HG02870 (cell line): ENCODE data around the gene YARS2.

ENCODE experiments used
- ATAC-seq: cut with Tn5 transposase; IDR thresholded peaks from one replicate; pipeline ENCODE4 v1.9.1; 2021; ENCODE audit warnings: mild to moderate bottlenecking, moderate library complexity; ENCODE audit not compliant: unreplicated experiment

The YARS2 gene

DNA sequence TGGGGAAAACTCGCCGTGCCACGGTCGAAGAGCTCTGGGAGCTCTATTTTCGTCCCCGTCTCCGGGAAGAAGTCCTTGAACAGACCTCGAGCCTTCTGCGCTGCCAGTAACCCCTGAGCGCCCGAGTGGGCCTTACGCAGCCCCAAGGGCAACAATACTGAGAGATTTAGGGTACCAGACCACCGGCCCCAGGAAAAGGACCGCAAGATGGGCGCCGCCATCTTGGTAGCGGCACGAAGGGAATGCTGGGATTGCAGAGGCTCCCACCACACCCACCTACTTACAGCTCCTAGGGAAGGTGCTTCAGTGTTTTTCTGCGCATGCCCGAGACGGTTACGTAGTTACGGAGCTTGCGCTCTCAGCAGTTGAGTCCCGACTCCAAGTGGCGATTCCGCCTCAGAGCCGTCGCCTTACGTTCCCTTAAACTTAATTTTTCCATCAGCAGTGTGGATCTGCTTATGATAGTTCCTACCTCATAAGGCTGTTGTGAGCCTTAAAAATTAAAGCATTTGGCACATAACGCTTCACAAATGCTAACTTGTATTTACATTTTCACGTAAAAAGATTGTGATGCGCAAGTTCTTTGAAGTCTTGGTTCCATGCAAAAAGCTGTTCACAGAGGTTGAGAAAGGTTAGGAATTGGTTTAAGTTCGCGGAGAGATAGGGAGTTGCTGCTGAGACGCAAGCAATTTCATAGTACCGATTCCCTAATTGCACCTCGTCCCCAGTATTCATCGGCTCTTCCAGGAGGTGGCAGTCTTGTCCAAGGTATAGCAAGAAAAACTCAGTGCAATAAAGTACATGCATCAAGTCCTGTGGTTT lies at the start of gene YARS2:
YARS2 (minus strand) TSS at position 244 of the 822 bp plus-strand sequence; CDS start at position 221, 23 bp downstream.
- ATAC-seq: peak; percentile 86

DNA sequence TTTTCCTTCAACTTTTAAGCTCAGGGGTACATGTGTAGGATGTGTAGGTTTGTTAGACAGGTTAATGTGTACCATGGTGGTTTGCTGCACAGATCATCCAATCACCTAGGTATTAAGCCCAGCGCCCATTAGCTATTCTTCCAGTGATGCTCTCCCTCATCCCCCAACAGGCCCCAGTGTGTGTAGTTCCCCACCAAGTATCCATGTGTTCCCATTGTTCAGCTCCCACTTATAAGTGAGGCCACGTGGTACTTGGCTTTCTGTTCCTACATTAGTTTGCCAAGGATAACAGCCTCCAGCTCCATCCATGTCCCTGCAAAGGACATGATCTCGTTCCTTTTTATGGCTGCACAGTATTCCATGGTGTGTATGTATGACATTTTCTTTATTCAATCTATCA lies 48.6 kb upstream of the YARS2 start:
- ATAC-seq: no peak

DNA sequence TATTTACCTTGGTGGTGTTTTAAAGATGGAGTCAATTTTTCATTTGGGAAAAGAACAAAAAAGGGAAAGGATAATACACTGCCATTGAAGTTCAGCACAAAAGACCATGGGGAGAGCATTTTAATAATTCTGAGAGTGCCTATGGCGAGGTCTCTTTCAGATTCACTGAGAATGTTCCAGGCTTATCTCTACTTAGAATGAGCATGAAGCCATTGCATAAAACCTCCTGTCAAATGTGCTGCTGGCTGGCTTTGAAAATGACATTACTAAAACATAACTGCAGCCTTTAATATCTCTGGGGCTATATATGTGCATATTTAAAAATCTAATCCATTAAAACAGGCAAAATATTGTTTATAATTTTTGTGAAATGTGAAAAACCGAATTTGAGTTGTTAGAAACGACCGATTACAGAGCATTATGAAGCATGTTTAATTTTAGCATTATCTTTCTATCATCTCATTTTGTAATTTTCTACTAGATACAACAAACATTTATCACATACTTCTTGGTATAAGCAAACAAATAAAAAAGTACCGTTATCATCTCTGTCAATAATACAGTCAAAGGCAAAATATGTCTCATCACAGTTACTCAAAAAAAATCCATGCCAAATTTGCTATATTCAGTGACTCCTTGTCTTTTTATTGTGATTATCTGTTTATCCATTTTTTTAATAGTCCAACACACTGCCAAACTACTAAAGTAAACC lies 45.7 kb upstream of the YARS2 start:
- ATAC-seq: no peak

DNA sequence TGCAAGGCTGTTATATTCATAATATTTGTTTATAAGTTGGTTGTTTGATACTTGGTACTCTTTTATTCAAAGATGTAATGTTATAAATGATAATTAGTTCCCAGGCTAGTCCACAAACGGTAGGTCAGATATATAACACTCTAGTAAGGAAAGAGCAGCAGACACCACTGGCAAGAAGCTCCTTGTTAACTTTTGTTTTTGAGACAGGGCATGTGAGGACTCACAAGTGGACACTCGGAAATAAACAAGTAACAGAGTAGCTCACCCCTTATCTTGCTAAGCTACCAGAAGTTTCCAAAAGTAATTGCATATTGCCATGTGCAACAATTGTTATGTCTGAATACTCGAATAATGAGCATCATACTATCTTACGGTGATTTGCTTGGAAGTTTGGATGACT lies 38.6 kb upstream of the YARS2 start:
- ATAC-seq: no peak

DNA sequence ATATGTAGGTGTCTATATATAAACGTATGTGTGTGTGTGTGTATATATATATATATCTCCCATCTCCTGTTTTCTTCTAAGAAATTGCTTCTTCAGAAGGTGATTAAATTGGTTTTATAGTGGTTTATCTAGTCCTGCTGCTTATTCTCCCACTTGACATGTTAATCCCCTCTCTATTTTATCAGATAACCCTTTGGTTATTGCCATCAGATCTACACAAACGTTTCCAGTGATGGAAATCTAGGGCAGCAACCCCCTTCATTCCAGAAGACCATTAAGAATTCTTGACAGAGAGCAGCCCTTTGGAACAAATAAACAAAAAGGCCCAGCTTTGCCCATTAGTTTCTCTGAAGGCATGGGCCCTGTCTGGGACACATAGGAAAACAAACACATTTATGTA lies 34.2 kb upstream of the YARS2 start:
- no peak for ATAC-seq

DNA sequence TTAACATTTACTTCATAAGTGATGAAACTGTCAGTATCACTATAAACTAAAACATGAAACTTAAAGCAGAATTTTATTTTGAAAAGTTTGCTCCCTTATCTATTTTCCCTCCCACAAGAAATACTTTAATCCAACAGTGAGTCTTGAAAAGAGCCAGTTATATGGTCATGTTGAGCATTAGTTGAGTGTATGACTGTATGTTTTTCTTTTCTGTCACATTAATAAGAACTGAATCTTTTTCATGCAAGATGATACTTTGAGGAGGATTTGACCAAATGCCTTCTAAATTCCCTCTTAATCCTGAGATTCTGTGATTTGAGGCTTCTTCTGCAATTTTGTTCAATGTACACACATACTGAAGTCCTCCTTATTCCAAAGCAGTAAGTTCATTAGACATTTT lies 33.7 kb upstream of the YARS2 start:
- ATAC-seq: no peak

DNA sequence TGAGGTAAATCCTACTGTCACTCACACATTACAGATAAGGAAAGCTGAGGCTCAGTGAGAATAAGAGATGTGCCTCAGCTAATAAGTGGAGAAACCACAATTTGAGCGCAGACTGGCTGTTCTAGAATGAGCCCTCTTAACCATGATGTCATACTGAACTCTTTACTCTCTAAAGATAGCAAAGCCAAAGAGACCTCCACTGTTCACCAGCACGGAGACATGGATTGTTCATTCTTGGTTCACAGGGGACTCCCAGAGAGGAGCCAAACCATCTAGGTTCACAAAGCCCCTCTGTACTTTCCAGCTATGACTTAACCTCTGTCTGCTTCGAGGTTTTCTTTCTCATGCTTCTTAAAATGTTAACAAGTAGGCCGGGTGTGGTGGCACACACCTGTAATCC lies 32.7 kb upstream of the YARS2 start:
- ATAC-seq: no peak

DNA sequence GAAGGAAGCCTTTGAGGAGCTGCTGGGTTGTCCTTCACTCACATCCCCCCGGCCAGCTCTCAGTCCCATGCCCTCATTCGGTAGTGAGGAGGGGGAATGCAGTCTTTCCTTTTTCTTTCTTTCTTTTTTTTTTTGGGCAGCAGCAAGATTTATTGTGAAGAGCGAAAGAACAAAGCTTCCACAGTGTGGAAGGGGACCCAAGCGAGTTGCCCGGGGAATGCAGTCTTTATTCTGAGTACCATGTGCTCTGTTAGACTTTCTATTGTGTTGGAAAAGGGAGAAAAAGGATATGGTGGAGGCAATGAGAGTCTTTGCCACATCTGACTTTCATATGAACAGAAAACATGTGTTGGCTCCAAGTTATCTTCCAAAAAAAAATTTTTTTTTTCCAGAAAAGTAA lies 29.9 kb upstream of the YARS2 start:
- no peak for ATAC-seq

DNA sequence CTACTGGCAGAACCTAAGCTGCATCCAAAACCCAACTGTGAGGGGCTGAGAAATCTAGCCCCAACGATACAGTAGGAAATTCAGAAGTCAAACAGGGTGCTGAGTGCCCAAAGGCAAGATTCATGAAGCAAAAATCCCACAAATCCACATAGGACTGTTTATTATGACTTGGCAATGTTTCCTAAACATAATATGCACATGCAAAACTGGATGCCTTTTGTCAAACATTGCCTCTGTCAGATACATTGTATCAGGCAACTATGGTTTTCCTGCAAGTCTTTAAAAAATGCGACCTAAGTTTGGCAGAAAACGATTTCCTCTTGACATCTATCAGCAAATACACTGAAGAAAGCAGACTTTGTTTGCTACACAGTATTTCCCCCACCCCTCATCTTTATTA lies 27.3 kb upstream of the YARS2 start:
- no peak for ATAC-seq

DNA sequence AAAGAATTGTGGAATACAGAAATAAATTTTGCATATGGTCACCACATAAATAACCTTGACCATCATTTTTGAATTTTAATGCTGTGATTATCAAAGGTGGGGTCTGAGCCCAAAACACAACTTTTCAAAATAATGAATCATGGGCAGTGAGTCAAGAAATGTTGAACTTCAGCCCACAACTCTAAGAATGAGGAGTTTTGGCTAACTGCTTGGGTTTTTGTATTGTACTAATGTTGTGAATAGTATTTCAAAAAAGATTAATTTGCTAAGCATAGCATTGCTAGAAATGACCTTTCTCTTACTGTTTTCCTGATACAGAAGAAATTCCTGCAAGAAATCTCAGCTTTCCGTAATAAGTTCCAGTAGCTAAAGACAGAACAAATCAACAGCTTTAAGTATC lies 24.4 kb upstream of the YARS2 start:
- no peak for ATAC-seq

DNA sequence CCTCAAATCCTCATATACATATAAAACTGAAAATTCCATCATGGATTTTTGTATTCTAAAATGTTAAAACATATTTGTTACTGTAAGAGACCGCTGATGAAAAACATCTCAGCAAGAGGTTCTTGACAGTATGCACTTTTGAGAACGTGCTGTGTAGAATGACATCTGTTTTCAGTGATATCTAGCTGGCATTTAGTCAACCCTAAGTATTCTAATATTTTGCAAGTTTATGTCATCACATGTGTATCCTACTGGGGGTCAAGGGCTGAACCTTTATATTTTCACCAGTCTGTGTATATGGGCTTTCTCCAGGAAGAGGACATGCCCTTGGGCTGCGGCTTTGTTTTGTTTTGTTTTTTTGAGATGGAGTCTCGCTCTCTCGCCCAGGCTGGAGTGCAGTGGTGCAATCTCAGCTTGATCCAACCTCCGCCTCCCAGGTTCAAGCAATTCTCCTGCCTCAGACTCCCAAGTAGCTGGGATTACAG lies 22.0 kb upstream of the YARS2 start:
- no peak for ATAC-seq

DNA sequence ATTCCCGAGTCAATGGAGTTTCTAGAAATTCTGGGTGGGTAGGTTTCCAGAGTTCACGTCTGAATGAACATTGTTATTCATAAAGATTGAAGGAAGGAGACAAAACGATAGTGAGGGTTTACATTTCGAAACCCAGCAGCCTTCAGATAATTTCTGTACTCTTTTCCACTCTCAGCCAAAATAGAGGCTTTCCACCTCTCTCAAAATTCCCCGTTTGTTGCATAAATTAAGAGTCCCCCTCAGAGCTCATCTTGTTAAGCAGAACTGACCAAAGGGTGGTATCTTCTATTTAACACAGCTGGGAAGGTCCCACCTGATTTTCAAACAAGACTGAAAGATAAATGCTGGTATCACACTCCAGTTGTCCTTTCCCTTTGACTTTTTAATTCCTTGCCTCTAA lies 21.5 kb upstream of the YARS2 start:
- ATAC-seq: peak; percentile 78

DNA sequence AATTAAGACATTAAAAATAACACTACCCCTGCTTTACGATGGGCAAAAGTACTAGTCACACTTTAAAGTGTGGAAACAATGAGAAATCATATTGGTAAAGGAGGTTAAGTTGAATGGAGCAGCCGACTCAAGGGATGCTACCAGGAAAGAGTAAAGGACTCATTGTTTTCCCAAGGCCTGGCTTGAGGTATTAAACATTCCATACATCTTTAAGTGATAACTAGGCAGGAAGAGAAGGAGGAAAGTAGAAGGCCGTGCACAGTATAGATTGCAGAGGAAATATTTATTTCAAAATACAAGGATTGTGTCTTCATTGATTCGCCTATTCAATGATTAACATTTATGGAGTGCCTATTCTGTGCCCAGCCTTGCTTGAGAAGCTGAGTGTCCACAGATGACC lies 20.6 kb upstream of the YARS2 start:
- no peak for ATAC-seq

DNA sequence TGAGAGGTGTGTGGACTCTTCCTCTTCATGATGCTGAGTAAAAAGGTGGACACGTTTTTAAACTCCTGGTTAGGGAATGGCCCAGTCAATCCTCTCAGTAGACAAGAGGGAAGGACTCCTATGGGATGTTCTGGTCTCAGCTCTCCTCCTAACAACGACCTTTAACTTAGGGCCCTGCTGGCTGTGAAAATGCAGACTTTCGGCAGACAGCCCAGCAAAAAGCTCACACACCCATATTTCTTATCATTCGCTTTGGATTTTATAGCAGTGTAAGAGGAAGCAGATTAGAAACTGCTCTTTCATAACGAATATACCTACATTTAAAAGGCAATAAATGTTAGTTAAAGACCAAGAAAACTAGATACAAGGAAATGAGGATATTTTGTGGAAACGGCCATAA lies 18.0 kb upstream of the YARS2 start:
- no peak for ATAC-seq

DNA sequence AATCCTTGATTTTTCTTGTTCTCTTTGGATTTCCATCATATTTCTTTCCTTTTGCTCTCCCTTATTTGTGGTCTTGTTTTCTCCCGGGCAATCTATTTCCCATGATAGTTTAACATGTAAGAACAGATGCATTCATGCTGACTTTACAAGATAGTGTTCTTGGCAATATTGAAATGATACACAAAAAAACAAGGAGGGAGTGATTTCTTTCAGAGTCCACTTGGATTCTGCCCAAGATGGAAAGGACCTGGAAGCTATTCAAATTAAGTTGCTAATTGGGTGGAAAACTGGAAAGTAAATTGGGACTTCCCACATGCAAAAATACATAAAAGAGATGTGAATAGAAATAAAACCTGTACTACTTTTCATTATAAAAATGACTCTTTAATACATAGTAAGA lies 14.4 kb upstream of the YARS2 start:
- no peak for ATAC-seq

DNA sequence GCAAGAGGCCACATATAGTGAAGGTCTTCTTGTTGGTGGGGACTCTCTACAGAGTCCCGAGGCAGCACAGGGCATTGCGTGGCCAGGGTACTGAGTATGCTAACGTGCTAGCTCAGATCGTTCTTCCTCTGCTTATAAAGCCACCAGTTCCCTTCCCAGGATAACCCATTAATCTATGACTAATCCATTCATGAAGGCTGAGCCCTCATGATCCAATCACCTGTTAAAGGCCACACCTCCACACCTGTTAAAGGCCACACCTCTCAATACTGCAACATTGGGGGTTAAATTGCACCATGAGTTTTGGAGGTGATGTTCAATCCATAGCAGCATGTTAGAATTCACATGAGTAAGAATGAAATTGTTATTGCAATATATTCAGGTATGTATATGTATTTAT lies 12.8 kb upstream of the YARS2 start:
- ATAC-seq: no peak

DNA sequence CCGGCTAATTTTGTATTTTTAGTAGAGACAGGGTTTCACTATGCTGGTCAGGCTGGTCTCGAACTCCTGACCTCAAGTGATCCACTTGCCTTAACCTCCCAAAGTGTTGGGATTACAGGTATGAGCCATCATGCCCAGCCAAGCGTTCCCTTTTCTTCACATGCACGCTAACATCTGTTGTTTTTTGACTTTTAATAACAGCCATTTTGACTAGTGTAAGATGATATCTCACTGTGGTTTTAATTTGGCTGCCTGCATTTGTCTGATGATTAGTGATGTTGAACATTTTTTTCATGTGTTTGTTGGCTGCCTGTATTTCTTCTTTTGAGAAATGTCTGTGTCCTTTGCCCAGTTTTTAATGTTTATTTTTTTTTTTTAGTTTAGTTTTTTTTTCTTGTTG lies 10.2 kb upstream of the YARS2 start:
- ATAC-seq: no peak

DNA sequence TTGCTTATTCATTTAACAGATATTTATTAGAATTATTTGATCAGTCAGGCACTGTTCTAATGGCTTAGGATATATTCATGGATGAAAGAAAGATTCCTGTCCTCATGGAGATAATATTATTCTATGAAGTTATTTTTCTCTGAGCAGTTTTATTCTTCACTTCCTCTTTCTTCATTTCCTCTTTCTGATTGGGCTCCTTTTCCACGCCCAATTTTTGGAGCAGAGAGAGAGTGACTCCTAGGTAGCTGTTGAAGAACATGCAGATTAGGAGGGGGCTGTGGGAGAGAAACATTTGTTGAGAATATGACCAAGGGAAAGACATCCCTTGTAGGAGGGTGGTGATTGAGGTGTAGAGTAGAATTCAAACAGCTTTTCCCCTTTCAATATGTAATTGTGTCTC lies 6.0 kb upstream of the YARS2 start:
- no peak for ATAC-seq

DNA sequence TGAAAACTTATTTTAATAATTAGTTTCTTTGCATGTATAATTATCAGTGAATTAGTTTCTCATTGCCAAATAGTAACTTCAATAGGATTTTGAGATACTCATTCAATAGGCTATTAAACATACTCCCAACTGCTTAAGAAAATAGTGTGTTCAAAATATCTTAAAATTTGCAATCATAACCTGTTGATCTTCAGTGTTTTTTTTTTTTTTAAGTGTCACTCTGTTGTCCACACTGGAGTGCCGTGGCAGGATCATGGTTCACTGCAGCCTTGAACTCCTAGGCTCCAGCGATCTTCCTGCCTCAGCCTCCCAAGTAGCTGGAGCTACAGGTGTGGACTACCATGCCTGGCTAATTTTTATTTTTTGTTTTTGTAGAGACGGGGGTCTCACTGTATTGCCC lies 1.5 kb upstream of the YARS2 start:
- ATAC-seq: no peak

DNA sequence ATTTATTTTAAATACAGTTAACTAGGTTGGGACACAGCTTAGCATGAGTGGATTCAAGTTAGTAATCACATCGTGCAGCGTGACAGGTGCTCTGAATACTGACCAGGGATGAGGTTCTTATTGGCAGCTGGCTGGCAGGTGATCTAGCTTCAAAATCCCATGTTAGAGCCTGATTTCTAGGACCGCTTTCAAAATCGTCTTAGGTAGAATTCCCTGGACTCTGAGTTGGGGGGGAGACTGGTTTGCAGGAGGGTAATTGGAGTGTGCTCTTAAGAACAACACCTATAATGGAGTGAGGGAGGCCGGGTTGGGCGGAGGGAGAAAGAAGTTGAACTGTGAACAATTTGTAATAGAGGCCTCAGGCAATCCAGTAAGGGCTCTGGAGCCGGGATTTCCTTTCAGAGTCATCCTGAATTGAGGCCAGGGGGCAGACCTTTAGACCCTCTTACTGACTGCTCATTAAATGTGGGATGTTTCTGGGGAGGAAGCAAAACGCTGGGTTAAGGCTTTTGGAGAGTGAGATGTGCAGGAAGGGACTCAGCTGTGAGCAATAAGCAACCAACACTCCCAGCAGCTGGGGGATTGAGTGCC lies 874 bp upstream of the YARS2 start:
- ATAC-seq: no peak

DNA sequence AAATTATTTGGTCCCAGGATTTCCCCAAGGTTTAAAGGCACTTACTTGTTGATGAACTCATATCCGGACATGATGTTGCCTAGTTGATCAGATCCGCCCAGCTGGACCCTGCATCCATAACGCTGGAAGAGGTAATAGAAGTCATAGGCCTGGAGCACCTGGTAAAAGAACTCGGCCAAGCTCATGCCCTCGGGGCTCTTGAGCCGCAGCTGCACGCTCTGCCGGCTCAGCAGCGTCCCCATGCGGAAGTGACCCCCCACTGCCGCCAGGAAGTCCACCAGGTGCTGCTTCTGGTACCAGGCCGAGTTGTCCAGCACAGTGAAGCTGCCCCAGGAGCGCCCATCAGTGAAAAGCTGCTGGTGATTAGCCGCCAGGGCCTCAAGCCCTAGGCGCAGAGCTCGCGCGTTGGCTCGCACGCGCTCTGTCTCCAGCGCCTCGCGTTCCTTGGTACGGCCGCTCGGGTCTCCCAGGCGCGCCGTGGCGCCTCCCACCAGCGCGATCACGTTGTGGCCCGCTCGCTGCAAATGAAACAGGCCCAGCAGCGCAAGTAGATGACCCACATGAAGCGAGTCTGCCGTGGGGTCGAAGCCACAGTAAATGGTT lies 545 bp downstream of the YARS2 start:
- ATAC-seq: peak; percentile 67

DNA sequence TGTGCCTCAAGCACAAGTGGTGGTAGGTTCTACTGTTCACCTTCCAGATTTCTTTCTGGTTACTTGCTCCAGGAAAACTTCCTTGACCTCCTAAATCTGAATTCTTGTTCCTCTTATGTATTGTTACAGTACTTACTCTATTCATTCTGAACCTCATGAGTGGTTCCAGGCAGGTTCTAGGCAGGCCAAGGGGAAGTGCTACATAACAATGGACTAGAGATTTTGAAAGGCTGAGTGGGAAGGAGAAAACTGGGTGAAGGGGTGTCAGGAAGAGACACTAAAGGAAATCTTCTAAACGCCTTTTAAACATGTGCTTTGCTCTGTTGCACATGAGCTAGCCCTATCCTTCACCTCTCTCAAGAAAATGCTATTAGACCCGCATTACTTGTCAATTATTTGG lies 1.6 kb downstream of the YARS2 start:
- no peak for ATAC-seq
